HS-27A (cell line): Measurements from ENCODE around the gene PTPRG.
A peak's percentile ranks its signal among the peaks of the same experiment; 100 is the strongest.
"Not testable (repeated sequence)": the region's sequence is repeated elsewhere in the genome, so short reads cannot be mapped to it uniquely, and the experiment has no call there.

Experiments used
- DNase-seq: peaks from one replicate; pipeline ENCODE4 v3.0.0-alpha.2; 2012; ENCODE audit warnings: low read depth, missing footprints

The PTPRG gene

DNA sequence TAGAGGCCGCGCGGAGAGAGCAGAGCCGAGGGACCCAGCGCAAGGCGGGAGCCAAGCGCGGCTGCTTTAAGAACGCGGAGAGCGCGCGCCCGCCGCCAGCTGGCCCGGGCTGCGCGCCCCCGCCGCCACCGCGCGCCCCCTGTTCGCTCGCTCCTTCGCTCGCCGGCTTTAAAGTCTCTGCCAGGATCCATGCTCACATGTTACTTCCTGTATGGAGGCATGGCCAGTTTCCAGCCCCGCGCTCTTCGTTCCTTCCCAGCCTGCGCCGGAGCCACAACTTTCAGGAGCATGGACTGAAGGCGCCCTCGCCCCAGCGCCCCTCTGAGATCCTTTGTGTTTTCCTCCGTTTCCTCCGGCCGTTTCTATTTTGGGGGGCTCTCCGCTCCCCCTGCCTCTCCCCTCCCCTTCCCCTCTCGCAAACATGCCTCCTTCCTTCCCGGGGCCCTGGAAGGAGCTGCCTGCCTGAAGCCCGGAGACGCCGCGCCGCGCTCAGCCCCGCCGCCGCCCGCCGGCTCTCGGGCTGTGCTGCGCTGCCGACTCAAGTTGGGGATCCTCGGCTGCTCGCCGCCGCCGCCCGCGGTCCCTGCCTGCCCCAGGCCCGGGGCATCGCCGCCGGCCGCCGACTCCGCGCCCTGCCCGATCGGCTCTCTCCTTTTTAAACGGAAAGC is at the start of gene PTPRG:
Gene PTPRG, plus strand, starts transcription at position 198 of the 668 bp plus-strand sequence. CDS start 717 bp downstream, outside the sequence.
- DNase-seq = peak; percentile 88

DNA sequence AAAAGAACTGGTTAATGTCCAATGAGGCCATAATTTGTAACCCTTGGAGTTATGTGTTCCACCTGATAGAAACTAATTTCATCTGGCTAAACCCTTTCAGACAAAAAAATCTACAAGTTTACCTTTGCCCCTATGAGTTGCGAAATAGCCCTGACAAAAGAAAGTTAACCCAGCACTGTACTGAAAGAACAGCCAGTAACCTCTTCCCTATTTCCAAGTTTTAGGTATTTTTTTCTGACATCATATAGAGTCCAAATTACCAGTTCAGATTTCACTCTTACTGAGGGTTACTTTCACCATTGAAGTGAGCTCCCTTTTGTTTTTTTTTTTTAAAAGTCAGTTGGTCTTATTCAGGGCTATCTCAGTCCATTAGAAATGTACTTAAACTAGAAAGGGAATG is 42.8 kb upstream of the PTPRG start:
- no peak for DNase-seq

DNA sequence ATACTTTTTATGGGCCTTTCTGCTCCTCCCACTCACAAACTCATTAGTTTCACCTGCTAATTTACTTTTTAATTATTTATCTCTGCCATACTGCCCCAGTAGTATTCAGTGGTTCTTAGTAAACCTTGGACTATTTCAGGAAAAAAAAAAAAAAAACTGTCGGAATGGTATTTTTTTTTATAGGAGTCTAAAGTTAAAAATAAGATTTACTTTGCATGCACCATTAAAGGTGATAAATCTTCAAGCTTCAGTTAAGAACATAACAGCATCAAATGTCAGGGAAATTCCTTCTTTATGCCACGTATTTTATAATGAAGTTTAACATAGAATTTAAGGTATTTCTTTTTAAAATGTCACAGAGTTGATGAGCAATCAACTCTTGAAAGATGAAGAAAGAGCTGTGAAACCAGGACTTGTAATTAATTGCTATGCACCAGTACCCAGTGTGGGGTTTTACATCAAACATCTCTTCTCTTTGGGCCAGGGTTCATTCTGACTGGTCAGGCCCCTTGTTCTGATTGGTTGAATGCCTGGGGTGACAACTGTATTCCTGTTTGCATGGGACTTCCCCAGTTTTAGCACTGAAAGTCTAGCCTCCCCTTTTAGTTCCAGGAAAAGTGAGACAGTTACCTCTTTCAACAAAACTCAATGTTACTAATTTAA is 40.3 kb upstream of the PTPRG start:
- DNase-seq = no peak

DNA sequence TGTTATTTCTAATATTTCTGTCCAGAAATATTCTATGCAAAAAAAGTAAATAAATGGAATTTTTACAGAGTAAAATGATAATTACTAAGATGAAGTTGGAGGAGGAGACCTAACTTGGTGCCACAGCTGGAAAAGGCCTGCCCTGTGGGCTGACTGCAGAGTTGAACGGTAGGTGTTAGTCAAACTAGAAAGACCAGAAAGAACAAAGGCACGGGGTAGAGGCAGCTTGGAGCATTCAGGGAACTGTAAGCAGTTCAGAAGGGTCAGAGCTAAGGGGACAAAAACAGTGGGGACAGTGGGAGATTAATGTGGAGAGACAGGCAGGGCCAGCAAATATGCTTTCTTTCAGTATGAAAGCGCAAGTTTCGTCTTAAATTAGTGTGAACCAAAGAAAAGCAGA is 39.3 kb upstream of the PTPRG start:
- no peak for DNase-seq

DNA sequence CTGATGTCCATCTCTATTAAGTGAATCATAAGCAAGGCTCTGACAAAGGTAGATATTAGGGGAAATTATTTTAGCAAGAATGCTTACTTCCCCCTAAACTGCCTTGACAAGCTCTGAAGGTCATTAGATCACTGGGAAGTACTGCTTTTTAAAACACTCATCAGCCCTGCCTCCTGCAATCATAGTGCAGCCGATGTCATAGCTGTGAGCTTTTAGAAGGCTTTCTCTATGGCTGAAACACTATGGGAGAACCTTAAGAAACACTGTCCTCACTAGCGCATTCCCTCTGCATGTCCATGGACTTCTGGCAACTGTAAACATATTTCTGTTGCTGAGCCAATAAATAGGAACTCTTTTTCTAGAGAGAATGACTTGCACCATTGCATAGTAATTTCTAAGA is 38.7 kb upstream of the PTPRG start:
- no peak for DNase-seq

DNA sequence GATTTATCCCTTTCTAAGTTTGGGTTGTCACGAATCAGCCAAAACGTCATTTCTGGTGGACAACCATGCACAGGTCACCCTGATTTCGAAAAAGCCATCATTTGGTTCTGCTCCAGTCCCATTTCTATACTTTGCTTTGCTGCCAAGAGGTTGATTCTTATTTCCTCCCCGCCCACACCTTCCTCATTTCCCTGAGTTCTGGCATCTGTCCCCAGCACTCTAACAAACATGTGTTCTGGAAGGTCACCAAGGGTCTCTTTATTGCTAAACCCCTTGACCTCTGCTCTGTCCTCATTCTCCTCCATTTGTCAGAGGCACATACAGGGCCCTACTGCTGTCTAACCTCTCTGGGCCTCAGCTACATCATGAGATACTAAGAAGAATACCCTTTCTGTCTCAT is 36.4 kb upstream of the PTPRG start:
- DNase-seq = no peak

DNA sequence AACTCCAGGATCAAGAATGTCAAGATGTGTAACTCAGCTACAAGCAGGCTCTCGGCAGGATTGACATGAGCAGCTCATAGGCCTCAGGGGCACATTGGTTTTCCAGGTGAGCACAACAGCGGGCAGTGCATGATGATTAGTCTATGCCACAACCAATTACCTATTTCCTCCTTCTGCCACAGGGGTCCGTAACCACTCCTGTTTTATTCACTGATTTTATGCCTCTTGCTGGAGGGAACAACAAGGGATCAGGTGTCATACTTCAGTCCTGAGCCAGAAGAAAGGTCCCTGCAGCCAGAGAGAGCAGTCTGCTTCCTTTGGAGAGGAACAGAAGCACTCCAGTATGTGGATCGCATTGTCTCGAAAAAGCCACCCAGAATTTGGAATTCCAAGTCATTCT is 35.1 kb upstream of the PTPRG start:
- no peak for DNase-seq

DNA sequence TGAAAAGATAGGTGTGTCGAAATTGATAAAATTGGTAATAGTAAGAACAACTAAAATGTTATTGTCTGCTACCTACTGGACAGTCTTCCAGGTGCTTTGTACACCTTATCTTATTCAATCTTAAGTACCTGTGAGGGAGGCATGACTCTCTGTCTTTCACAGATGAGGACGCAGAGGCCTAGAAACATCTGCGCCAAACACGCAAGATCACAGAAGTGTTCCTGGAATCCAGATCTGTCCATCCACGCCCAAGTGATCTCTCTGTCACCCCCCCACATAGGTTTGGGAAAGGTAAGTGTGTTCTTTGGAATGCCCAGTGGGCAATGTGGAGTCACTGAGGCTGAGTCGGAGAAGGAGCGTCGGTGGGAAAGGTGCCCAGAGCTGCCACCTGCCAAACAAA is 34.4 kb upstream of the PTPRG start:
- no peak for DNase-seq

DNA sequence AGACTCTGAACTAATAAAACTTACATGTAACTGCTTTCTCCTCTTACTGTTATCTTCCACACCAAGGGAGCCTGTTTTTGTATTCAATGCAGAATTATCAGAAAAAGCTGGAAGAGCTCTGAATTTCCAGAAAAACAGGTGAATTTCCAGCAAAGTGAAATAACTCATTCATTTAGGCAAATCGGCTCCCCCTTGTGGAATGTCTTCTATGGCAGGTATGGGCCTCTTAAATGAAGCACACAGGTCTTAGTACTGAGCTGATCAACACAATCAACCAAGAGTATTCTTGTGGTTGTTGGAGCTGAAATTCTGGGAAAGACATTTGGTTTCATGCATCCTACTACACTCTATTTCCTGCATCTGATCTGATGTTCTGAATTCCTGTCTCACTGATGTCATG is 31.0 kb upstream of the PTPRG start:
- DNase-seq = peak; percentile 11

DNA sequence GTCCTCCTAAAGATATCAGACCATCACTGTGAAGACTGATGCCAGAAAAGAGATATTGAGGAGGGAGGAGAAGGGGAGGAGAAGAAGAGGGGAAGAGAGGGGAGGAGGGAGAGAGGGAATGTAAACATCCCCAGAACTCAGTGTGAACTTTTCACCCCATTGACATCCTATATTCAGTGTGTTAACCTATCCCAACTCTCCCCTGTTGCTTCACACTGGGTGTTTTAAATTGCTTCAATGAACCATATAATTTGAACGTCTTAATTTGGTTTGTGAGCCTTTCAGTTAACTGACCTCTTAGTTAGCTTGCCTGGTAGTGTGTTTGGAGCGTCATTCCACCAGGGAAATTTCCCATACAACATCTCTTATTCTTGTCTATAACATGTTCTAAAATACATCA is 29.8 kb upstream of the PTPRG start:
- no peak for DNase-seq

DNA sequence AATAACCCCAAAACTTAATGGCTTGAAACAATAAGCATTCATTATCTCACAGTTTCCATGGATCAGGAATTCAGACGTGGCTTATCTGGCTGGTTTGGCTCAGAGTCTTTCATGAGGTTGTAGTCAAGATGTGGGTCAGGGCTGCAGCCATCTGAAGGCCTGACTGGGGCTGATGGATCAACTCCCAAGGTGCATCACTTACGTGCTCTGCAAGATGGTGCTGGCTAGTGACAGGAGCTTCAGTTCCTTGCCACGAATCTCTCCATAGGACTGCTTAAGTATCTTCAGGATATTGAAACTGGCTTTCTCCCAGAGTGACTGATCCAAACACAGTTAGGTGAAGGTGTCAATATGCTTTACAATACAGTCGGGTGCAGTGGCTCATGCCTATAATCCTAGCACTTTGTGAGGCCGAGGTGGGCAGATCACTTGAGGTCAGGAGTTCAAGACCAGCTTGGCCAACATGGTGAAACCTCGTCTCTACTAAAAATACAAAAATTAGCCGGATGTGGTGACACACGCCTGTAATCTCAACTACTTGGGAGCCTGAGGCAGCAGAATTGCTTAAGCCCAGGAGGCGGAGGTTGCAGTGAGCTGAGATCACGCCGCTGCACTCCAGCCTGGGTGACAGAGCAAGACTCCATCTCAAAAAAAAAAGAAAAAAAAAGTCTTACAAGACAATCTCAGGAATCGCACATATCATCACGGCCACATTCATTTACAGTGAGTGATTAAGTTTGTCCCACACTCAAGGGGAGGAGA is 28.5 kb upstream of the PTPRG start:
- DNase-seq = no peak

DNA sequence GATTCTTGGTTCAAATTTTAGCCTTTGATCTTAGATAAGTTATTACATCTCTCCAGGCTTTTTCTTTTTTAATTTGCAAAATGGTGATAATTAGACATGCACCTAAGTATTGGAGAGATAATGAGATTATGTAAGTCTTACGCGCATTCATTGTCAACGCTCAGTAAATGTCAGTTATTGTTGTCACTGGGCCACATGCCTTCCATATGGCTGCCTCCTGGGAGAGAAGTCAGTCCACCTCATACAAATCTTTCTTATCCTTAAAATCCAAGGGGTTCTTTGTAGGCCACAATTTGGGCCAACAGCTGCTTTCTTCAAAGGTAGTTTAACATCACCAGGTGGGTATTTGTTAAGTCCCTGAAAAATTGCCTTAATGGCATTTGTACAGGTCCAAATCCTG is 25.5 kb upstream of the PTPRG start:
- DNase-seq = no peak

DNA sequence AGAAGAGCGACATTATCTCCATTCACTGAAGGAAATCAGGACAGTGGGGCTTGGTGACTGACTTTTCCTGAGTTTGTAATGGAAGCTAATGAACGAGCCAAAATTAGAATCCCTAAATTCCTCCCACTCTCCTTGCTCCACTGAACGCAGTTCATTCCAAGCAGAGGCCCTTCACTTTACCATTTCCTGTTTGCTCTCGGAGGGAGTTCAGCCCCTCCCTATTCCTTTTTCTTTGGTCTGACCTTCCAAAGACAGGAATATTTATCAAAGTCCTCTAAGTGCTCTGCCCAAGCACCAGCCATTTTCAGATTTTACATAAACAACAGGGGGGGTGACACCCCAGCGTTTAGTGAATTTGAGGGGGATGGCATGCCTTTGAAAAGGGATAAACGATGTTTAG is 24.0 kb upstream of the PTPRG start:
- DNase-seq = no peak

DNA sequence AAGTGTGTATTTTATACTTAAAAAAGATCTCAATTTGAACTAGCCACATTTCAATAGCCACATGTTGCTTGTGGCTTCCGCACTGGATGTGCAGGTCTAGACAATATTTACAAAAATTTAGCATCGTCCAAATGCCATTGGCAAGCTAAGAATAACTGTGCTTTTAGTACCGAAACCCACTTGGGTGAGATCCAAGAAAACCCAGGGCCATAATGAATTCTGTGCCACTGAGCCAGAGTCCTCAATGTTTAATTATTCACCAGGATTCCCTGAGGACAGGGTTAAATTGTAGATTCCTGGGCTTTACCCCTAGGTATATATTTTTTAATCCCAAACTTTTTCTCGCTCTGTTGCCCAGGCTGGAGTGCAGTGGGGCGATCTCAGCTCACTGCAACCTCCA is 22.9 kb upstream of the PTPRG start:
- no peak for DNase-seq

DNA sequence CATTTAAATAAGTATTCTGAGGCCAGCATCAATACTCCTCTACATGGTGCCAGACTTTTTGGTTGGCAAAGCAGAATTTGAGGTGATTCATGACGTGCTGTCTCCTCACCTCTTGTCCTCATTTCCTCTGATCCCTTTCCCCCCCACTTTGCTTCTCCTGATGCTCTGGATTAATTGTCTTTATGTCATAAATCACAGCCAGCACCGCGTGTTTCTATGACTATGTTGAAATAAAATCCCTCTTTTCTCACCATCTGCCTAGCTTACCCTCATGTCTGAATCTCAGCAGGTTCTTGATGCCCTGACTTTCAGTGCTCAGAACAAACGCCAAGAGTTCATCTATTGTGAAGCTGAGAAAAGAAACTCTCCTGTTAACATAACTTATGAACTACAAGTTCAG is 19.7 kb upstream of the PTPRG start:
- DNase-seq = no peak

DNA sequence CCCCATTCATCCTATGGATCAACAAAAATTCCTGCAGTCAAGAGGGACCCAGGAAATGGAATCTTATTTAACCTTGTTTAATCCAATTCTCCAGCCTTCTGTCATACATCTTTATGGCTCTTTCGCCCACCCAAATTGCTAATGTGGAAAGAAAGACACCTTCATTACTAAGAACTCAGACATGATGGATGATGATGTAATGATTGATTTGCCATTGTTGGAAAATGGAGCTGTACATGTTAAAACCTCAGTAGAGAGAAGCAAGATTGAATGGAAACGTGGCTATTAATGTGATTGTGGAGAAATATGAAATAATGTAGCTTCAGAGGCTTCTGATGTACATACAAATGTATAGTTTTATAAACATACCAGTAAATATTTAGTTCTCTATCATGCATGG is 15.7 kb upstream of the PTPRG start:
- no peak for DNase-seq

DNA sequence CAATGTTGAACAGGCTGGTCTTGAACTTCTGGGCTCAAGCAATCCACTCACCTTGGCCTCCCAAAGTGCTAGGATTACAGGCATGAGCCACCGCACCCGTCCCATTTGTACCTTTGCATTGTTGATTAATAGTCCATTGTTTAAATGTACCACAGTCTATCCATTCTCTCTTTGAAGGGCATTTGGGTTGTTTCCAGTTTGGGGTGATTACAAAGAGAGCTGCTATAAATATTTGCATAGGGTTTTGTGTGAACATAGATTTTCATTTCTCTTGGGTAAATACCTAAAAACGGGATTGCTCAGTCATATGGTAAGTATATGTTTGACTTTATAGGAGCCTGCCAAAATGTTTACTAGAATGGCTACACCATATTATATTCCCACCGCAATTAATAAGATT is 13.7 kb upstream of the PTPRG start:
- DNase-seq = no peak

DNA sequence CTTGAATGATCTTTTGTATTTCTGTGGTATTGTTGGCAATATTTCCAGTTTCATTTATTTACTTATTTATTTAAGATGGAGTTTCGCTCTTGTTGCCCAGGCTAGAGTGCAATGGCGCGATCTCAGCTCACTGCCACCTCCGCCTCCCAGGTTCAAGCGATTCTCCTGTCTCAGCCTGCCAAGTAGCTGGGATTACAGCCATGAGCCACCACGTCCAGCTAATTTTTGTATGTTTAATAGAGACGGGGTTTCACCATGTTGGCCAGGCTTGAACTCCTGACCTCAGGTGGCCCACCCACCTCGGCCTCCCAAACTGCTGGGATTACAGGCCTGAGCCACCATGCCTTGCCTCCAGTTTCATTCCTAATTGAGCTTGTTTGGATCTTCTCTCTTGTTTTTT is 8.7 kb upstream of the PTPRG start:
- DNase-seq = not testable (repeated sequence)

DNA sequence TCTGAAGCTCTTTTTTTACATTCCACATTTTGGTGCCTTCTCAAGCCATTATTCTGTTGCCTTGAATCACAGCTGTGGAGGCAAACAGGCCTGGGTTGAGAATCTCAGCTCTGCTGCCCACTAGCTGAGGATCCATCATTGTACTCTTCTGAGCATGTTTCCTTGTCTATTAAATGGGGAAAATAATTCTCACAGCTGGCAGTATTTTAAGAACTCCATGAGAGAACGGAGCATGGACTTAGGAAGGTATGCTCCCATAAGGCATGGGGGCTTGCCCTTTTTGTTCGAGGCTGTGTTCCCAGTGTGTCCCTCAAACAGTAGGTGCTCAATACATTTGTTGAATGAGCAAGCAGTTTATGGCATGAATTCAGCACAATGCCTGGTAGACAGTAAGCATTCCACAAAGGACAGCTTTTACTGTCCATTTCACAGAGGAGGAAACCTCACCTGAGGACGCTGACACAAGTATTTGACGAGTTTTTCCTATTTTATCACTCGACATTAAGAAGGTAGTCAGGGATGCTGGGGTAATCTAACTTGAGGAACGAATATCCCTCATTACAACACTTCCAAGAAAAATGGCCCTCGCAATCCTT is 2.1 kb upstream of the PTPRG start:
- DNase-seq = no peak

DNA sequence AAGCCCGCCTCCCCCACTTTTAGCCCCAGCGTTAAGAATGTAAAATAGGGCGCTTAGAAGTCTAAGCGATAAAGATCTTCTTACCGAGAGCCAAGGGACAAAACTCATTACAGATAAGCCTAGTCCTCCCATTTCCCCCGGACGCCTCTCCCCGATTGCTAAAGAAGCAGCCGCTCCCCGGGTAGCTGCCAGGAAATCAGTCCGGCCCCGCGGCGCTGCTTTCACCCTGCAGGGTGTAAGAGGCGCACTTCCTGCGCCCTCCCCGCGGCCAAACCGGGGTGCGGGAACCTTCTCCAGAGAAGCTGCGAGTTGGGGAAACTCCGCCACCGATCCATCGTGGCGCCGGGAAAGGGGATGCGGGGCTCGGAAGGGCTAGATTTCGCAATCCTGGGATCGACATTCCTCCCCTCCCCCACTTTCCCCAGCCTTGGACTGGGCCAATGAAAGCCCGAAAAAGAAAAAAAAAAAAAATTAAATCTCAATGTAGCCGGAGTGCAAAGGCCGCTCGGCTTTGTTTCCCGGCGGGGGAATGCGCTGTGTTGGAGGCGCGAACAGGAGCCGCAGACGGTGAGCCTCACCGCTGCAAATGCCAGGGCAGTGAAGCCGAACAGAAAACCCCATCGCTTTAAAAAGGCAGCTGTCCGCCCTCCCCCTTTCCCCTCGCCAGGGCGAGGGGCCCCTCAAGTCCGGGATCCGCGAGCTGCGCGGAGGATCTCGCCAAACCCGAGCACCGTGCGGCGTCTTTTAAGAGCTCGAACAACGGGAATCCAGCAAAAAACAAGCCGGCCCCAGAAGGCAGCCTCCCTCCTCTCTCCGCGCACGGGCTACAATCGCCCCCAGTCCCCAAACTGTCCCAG is 626 bp upstream of the PTPRG start:
- DNase-seq = peak; percentile 69

DNA sequence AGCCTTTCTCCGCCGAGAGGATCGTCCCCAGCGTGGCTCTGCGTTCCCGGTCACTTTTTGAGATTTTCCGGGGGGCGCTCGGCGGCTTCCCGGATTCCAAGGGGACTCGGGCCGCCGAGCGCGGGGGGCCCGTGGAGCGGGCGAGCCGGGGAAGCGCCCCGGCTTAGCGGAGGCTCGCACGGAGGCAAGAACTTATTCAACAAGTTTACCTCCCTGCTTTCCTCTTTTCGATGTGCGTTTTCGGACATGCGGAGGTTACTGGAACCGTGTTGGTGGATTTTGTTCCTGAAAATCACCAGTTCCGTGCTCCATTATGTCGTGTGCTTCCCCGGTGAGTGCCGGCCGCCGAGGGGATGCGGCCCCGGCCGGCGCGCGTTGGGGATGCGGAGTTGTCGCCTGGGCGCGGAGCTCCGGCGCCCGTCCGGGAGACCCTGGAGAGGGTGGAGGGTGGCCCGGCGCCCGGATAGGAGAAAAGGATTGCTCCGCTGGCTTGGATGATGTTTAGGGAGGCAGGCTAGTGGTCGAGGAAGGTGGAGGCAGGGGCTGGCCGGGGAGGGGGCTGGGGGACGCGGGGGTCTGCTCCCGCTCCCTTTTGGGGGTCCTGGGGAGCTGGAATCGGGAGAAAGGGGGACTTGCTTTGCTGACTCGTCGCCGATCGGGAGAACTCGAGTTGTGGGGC is 810 bp downstream of the PTPRG start:
- no peak for DNase-seq
